NB4 (cell line): ENCODE measurements around the gene DST.

Experiments used
- DNase-seq: peaks from one replicate; pipeline ENCODE4 v3.0.0; 2010; ENCODE audit warnings: low read depth
- H3K4me3 ChIP-seq: one replicate; pipeline ENCODE4 v1.5.1; 2011; ENCODE audit warnings: mild to moderate bottlenecking, low read depth, low read length, moderate library complexity
- MYC ChIP-seq: IDR thresholded peaks from 2 replicates; pipeline ENCODE4 v1.6.1; 2011; ENCODE audit warnings: low read depth, low read length
- POLR2A ChIP-seq: IDR thresholded peaks from 2 replicates; pipeline ENCODE4 v1.6.1; 2011; ENCODE audit warnings: mild to moderate bottlenecking; ENCODE audit not compliant: insufficient read length; ENCODE audit errors: extremely low read depth
- TF ChIP-seq, protein P1 (sequence below): IDR thresholded peaks from one replicate; pipeline ENCODE4 v1.5.1; 2012; ENCODE audit warnings: low read depth, low read length
- TF ChIP-seq, protein P2 (sequence below): IDR thresholded peaks from 2 replicates; pipeline ENCODE4 v1.6.1; 2011; ENCODE audit warnings: low read depth, low read length

Gene DST

DNA sequence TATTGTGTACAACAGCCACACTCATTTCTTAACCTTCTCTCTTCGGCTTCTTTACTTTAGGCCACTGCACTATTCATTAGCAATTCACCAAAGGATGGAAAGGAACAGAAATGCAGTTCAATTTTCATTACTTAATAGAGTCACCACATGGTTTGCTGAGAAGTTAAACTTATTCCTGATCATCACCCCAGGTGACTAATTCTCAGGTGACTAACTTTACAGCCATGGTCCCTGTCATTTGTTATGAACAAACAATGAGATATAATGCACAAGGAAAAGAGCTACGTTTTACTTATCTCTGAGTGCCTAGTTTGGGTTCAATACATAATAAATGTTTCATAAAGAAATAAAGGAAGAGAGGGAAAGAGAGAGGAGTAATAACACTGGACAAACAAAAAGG, 45.8 kb upstream of the DST start:
- DNase-seq = no peak
- H3K4me3 ChIP-seq = no peak overlapping the region
- TF ChIP-seq MYC (no peak), POLR2A (no peak)
- TF ChIP-seq, protein P1, sequence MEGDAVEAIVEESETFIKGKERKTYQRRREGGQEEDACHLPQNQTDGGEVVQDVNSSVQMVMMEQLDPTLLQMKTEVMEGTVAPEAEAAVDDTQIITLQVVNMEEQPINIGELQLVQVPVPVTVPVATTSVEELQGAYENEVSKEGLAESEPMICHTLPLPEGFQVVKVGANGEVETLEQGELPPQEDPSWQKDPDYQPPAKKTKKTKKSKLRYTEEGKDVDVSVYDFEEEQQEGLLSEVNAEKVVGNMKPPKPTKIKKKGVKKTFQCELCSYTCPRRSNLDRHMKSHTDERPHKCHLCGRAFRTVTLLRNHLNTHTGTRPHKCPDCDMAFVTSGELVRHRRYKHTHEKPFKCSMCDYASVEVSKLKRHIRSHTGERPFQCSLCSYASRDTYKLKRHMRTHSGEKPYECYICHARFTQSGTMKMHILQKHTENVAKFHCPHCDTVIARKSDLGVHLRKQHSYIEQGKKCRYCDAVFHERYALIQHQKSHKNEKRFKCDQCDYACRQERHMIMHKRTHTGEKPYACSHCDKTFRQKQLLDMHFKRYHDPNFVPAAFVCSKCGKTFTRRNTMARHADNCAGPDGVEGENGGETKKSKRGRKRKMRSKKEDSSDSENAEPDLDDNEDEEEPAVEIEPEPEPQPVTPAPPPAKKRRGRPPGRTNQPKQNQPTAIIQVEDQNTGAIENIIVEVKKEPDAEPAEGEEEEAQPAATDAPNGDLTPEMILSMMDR = no peak
- TF ChIP-seq, protein P2, sequence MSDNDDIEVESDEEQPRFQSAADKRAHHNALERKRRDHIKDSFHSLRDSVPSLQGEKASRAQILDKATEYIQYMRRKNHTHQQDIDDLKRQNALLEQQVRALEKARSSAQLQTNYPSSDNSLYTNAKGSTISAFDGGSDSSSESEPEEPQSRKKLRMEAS = no peak

DNA sequence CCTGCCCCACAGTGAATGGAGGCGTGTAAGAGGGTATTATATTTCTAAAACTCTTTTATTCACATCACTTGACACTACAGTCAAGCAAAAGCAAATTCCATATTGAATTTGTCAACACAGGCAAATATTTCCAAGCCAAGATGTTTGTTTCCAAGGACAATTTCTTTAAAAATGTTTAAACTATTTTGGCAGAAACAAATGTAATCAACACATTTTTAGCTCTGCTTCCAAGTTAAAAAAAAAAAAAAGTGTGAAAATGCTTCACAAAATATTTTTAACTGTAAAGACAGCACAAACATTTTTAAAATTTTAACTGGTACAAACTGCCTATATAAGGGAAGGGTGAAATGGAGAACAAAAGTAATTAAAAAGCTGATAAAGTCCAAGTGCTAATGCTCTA, 44.9 kb upstream of the DST start:
- TF ChIP-seq MYC (no peak), POLR2A (no peak)
- TF ChIP-seq, protein P2 = no peak
- TF ChIP-seq, protein P1 = no peak
- DNase-seq = no peak
- H3K4me3 ChIP-seq = no peak overlapping the region

DNA sequence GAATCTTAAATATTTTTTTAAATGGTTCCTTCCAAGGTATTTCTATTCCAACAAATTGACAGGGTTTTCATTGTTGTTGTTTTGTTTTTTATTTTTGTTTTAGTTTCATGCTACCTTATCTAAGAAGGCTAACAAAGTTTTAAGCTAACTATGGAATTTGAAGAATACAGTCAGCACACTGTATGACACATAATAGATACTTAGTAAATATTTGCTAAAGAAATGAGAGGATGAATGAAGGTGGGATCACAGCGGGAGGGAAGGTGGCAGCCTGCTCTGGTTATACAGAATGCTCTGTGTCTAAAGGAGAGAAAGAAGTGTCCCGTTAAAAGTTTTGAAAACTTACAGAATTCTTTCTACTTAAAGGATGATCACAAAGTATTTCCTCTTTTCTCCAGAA, 43.7 kb upstream of the DST start:
- H3K4me3 ChIP-seq = no peak overlapping the region
- TF ChIP-seq POLR2A (no peak), MYC (no peak)
- TF ChIP-seq, protein P2 = no peak
- TF ChIP-seq, protein P1 = no peak

DNA sequence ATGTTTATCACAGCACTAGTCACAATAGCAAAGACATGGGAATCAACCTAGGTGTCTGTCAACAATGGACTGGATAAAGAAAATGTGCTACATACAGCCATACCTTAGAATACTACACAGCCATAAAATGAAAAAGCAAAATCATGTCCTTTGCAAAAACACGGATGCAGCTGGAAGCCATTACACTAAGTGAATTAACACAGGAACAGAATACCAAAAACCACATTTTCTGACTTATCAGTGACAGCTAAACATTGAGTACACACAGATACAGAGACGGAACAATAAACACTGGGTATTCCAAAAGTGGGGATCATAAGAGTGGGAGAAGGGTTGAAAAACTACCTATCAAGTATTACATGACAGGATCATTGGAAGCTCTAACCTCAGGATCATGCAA, 43.3 kb upstream of the DST start:
- DNase-seq = no peak
- H3K4me3 ChIP-seq = no peak overlapping the region
- TF ChIP-seq, protein P1 = no peak
- no peak for TF ChIP-seq POLR2A
- TF ChIP-seq, protein P2 = no peak

More for the DNA sequence above, 43.7 kb upstream of the DST start:
- no peak for DNase-seq

DNA sequence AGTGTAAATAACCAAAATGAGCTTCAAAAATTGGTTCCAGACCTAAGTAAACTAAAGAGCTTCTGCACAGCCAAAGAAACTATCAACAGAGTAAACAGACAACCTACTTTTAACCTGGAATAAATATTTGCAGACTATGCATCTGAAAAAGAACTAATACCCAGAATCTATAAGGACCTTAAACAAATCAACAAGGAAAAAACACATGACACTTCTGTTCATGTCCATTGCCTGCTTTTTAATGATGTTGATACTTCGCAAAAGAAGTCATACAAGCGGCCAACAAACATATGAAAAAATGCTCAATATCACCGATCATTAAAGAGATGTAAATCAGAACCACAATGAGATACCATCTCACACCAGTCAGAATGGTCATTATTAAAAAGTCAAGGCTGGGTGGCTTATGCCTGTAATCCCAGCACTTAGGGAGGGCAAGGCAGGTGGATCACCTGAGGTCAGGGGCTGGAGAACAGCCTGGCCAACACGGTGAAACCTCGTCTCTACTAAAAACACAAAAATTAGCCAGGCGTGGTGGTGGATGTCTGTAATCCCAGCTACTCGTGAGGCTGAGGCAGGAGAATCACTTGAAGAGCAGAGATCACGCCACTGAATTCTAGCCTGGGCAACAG, 42.5 kb upstream of the DST start:
- TF ChIP-seq, protein P1 = no peak
- TF ChIP-seq, protein P2 = no peak
- TF ChIP-seq MYC (no peak), POLR2A (no peak)
- no peak for DNase-seq
- H3K4me3 ChIP-seq = no peak overlapping the region
